Right cardiac atrium (tissue), 5 donors: ENCODE results near the gene THOC6. TPM values are rescaled to one million over a fixed set of nuclear protein-coding genes. Genes with fewer than 3 reads are reported as not detected.
"Not testable (repeated sequence)": the region's sequence is repeated elsewhere in the genome, so short reads cannot be mapped to it uniquely, and the experiment has no call there.

Experiments
- ATAC-seq, 2 donors: fragments of 200-7000 bp; cut with Tn5 transposase; one replicate each; pipeline versions ENCODE4 v1.8.0 to v1.9.1; 2020; ENCODE audit warnings: moderate library complexity in 2 of 2, mild to moderate bottlenecking in 1 of 2
- DNase-seq, 3 donors: peaks; one replicate each; pipeline ENCODE4 v3.0.0-alpha.2; 2020
- H3K27ac ChIP-seq: one replicate; pipeline ENCODE4 v1.5.1; 2013; ENCODE audit warnings: mild to moderate bottlenecking, low read length, control low read depth, moderate library complexity
- H3K27me3 ChIP-seq: one replicate; pipeline ENCODE4 v1.6.1; 2013; ENCODE audit not compliant: control insufficient read depth, insufficient read depth
- H3K4me1 ChIP-seq: one replicate; pipeline ENCODE4 v1.6.1; 2013; ENCODE audit warnings: low read length; ENCODE audit not compliant: control insufficient read depth, insufficient read depth
- H3K4me3 ChIP-seq: one replicate; pipeline ENCODE4 v1.5.1; 2013; ENCODE audit warnings: low read length, control low read depth
- H3K9me3 ChIP-seq: one replicate; pipeline ENCODE4 v1.6.1; 2013; ENCODE audit warnings: low read length; ENCODE audit not compliant: control insufficient read depth
- WGBS: extraction: QIAGEN DNeasy Blood & Tissue Kit; methylation state at CpG from one replicate; pipeline ENCODE4 v1.1.7; 2013; 5-methylcytosine and 5-hydroxymethylcytosine counted together
- intact Hi-C, 4 donors: fragments of 100-400 bp; cut with DNase I; formaldehyde crosslinking; loops; one replicate each; pipeline versions ENCODE4 v1.11.0 to v1.14.0; 2022 to 2023
- polyA plus RNA-seq: library from polyadenylated mRNA; stranded (reverse); fragments of 200-250 nt; gene quantifications from one replicate; pipeline ENCODE4 v1.2.3, GENCODE V29; 2013
- total RNA-seq, 4 donors: library from RNA; stranded (reverse); fragmentation: NEBNext Ultra II Directional; extraction: Animal tissue kit (Norgen Biotek cat#: 25700); gene quantifications; one replicate each; pipeline ENCODE4 v1.2.1, GENCODE V29; 2021
- donor health status: healthy with polysubstance abuse.
- donor health status: DM: no; HTN: yes; CAD: no.
- donor health status: DM: no; HTN: no; CAD: no.
- donor health status: DM: no; HTN: yes; CAD: no; lungs with severe emphysema.
- donor health status: DM: yes; HTN: yes; CAD: no.

The THOC6 gene
- total and polyA plus RNA-seq, 5 donors, result 11.1 to 13.7 (median 13.1) TPM

- Histone ChIP-seq H3K27me3 (no peaks in the 10 kb centered on the region), H3K9me3 (no peaks in the 10 kb centered on the region), H3K4me3 (no peak overlapping the region), H3K4me1 (no peaks in the 10 kb centered on the region), H3K27ac (no peak overlapping the region)
- 30% methylated on average over 10 of the region's 10 CpGs for WGBS
- peak; percentile 67 to 92 (median 88) for DNase-seq
- ATAC-seq, result peak; percentile 78 to 84
- intact Hi-C loops, result no loop called here
Measured at GRCh38 chr16:3075523-3075915, 51.7 kb downstream of the THOC6 start.

DNA sequence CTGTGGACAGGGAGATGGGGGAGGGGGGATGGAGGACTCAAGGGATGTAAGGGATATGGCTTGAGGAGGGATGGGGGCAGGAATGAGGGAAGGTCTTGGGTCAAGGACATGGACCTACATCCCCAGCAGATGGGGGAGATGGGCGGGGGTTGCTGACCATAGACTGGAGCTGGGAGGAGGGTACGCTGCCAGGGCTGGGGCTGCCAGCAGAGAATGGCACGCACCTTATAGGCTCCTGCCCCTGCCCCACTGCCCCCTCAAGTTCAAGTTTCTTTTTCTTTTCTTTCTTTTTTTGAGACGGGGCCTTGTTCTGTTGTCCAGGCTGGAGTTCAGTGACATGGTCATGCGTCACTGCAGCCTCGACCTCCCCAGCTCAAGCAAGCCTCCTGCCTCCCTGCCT lies 52.1 kb downstream of the THOC6 start:
- 84% methylated on average over 6 of the region's 6 CpGs for WGBS
- peak in 1 of 2 donors; percentile 44 for ATAC-seq
- H3K27me3 ChIP-seq, H3K4me1 ChIP-seq, H3K4me3 ChIP-seq, H3K27ac ChIP-seq, H3K9me3 ChIP-seq, intact Hi-C loops: not testable (repeated sequence)
- DNase-seq, result peak in 1 of 3 donors; percentile 45

- intact Hi-C loops, result no loop called here
- Histone ChIP-seq H3K27me3 (no peaks in the 10 kb centered on the region), H3K9me3 (no peaks in the 10 kb centered on the region), H3K4me1 (no peaks in the 10 kb centered on the region), H3K27ac (no peak overlapping the region), H3K4me3 (no peak overlapping the region)
- ATAC-seq (no peak), DNase-seq (no peak)
- WGBS, result 68% methylated on average over 6 of the region's 6 CpGs
Measured at GRCh38 chr16:3076577-3076976, 52.7 kb downstream of the THOC6 start.

Other genes starting within 250 kb of the THOC6 start
- 100 to 1,000 TPM; 235 to 320 (median 280) TPM for gene ELOB, start 246.8 kb upstream of the THOC6 start, total RNA-seq
- 625 TPM for gene ELOB, start 246.8 kb upstream of the THOC6 start, polyA plus RNA-seq
- not detected for gene PRSS33, start 236.5 kb upstream of the THOC6 start, total RNA-seq
- not detected for gene PRSS33, start 236.5 kb upstream of the THOC6 start, polyA plus RNA-seq
- gene PRSS41, start 225.6 kb upstream of the THOC6 start, total RNA-seq, result not detected
- not detected for gene PRSS41, start 225.6 kb upstream of the THOC6 start, polyA plus RNA-seq
- gene PRSS21, start 206.8 kb upstream of the THOC6 start, total RNA-seq, result not detected
- not detected for gene PRSS21, start 206.8 kb upstream of the THOC6 start, polyA plus RNA-seq
- gene ZG16B, start 193.7 kb upstream of the THOC6 start, total RNA-seq, result under 1 TPM in 3 of 4 donors, not detected in 1; 0.35 to 0.64 (median 0.51) TPM
- not detected for gene ZG16B, start 193.7 kb upstream of the THOC6 start, polyA plus RNA-seq
- gene PRSS22, start 165.9 kb upstream of the THOC6 start, total RNA-seq, result not detected
- not detected for gene PRSS22, start 165.9 kb upstream of the THOC6 start, polyA plus RNA-seq
- gene FLYWCH2, start 140.8 kb upstream of the THOC6 start, total RNA-seq, result 10 to 100 TPM; 26.6 to 37.2 (median 29.1) TPM
- gene FLYWCH2, start 140.8 kb upstream of the THOC6 start, polyA plus RNA-seq, result 44.3 TPM
- gene FLYWCH1, start 112.1 kb upstream of the THOC6 start, total RNA-seq, result 10 to 100 TPM; 35.8 to 43.9 (median 36.4) TPM
- gene FLYWCH1, start 112.1 kb upstream of the THOC6 start, polyA plus RNA-seq, result 28.9 TPM
- gene KREMEN2, start 59.8 kb upstream of the THOC6 start, total RNA-seq, result not detected
- gene KREMEN2, start 59.8 kb upstream of the THOC6 start, polyA plus RNA-seq, result not detected
- 1 to 10 TPM; 4.0 to 8.8 (median 5.5) TPM for gene PAQR4, start 54.7 kb upstream of the THOC6 start, total RNA-seq
- 10.3 TPM for gene PAQR4, start 54.7 kb upstream of the THOC6 start, polyA plus RNA-seq
- 1 to 10 TPM in 2 of 4 donors, not detected in 2; 1.1 to 2.1 TPM for gene PKMYT1, start 43.6 kb upstream of the THOC6 start, total RNA-seq
- gene PKMYT1, start 43.6 kb upstream of the THOC6 start, polyA plus RNA-seq, result 2.1 TPM
- gene CLDN9, start 11.1 kb upstream of the THOC6 start, total RNA-seq, result under 1 TPM; 0.14 to 0.46 (median 0.25) TPM
- 0.41 TPM for gene CLDN9, start 11.1 kb upstream of the THOC6 start, polyA plus RNA-seq
- not detected for gene CLDN6, start 5.9 kb upstream of the THOC6 start, total RNA-seq
- not detected for gene CLDN6, start 5.9 kb upstream of the THOC6 start, polyA plus RNA-seq
- gene TNFRSF12A, start 3.7 kb upstream of the THOC6 start, total RNA-seq, result 10 to 100 TPM; 13.8 to 50.8 (median 28.0) TPM
- 94.7 TPM for gene TNFRSF12A, start 3.7 kb upstream of the THOC6 start, polyA plus RNA-seq
- gene HCFC1R1, start 93 bp upstream of the THOC6 start, total RNA-seq, result 10 to 100 TPM; 43.7 to 80.5 (median 64.6) TPM
- 122 TPM for gene HCFC1R1, start 93 bp upstream of the THOC6 start, polyA plus RNA-seq
- not detected for gene BICDL2, start 12.9 kb downstream of the THOC6 start, total RNA-seq
- gene BICDL2, start 12.9 kb downstream of the THOC6 start, polyA plus RNA-seq, result not detected
- 1 to 10 TPM in 2 of 4 donors, under 1 TPM in 2; 0.72 to 1.7 (median 0.95) TPM for gene MMP25, start 22.5 kb downstream of the THOC6 start, total RNA-seq
- 0.68 TPM for gene MMP25, start 22.5 kb downstream of the THOC6 start, polyA plus RNA-seq
- 10 to 100 TPM; 27.5 to 55.0 (median 37.8) TPM for gene IL32, start 41.6 kb downstream of the THOC6 start, total RNA-seq
- 62.8 TPM for gene IL32, start 41.6 kb downstream of the THOC6 start, polyA plus RNA-seq
- not detected for gene ZSCAN10, start 75.3 kb downstream of the THOC6 start, total RNA-seq
- not detected for gene ZSCAN10, start 75.3 kb downstream of the THOC6 start, polyA plus RNA-seq
- 10 to 100 TPM in 1 of 4 donors, 1 to 10 TPM in 3; 6.4 to 10.1 (median 9.2) TPM for gene ZNF205, start 88.6 kb downstream of the THOC6 start, total RNA-seq
- 10.9 TPM for gene ZNF205, start 88.6 kb downstream of the THOC6 start, polyA plus RNA-seq
- 1 to 10 TPM; 6.2 to 8.7 (median 7.6) TPM for gene ZNF213, start 111.0 kb downstream of the THOC6 start, total RNA-seq
- 7.2 TPM for gene ZNF213, start 111.0 kb downstream of the THOC6 start, polyA plus RNA-seq
- gene OR1F1, start 164.2 kb downstream of the THOC6 start, total RNA-seq, result not detected
- not detected for gene OR1F1, start 164.2 kb downstream of the THOC6 start, polyA plus RNA-seq
- gene ZNF200, start 211.1 kb downstream of the THOC6 start, total RNA-seq, result 1 to 10 TPM; 4.9 to 7.9 (median 6.1) TPM
- 2.9 TPM for gene ZNF200, start 211.1 kb downstream of the THOC6 start, polyA plus RNA-seq
- 1 to 10 TPM in 3 of 4 donors, under 1 TPM in 1; 0.91 to 1.6 (median 1.6) TPM for gene MEFV, start 232.6 kb downstream of the THOC6 start, total RNA-seq
- gene MEFV, start 232.6 kb downstream of the THOC6 start, polyA plus RNA-seq, result 0.32 TPM